ENCODE data around the gene ZNF778.

DNA sequence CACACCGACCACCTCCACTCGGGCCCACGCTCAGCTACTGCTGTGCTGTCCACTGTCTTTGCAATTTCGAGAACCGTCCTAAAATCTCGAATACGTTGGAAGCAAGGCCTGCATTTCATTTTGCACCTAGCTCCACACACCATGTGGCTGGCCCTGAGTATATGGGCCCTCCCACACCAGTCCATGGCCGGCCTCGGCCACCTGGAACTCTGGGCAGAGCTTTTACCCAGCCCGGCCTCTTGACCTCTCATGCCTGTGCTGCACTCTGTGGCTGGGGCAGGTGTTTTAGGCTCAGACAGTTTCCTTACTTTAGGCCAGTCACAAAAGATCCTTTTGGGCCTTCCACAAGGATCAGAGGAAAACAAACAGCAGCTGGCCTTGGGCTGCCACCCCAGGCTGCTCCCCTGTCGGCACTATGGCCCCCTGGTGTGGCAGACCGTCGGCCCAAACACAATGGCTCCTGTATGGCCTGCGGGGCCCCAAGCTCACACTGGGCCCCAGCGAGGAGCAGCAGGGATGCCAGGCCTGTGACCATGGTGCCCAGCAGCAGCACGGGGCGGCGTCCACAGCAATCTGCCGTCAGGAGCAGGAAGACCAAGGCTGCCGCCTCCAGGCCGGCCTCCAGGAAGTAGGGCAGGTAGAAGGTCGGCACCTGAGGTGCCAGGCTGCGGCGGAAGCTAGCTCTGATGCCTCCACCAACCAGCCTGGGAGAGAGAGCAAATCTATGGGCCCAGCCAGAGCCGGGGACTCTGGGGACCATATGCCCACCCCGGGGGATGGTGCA, 19.7 kb upstream of the ZNF778 start:
- TF ChIP-seq CTCF (IDR thresholded peaks at IDR 0.05) (no peak), EZH2 (IDR thresholded peaks at IDR 0.05) (no peak), EZH2phosphoT487 (IDR thresholded peaks at IDR 0.05) (no peak)

Measured in neural progenitor cell (in vitro differentiated cells).